Breast epithelium (tissue), 3 donors: ENCODE data around the gene NRP1.

Experiments
- POLR2A ChIP-seq: fragments of 450-650 bp; IDR thresholded peaks from one replicate; pipeline ENCODE4 v1.6.1; 2016; ENCODE audit warnings: antibody characterized with exemption, mild to moderate bottlenecking, moderate library complexity
- POLR2AphosphoS5 ChIP-seq, 3 donors: sonication (generic); formaldehyde crosslinking; IDR thresholded peaks; one replicate each; pipeline ENCODE4 v1.6.1; 2017; ENCODE audit warnings: antibody characterized with exemption in 3 of 3
- TF ChIP-seq, protein P1 (sequence below), 3 donors: fragments of 450-650 bp; IDR thresholded peaks; one replicate each; pipeline ENCODE4 v1.5.1; 2016 to 2017; ENCODE audit warnings: antibody characterized with exemption in 3 of 3, mild to moderate bottlenecking in 3 of 3, moderate library complexity in 3 of 3

DNA sequence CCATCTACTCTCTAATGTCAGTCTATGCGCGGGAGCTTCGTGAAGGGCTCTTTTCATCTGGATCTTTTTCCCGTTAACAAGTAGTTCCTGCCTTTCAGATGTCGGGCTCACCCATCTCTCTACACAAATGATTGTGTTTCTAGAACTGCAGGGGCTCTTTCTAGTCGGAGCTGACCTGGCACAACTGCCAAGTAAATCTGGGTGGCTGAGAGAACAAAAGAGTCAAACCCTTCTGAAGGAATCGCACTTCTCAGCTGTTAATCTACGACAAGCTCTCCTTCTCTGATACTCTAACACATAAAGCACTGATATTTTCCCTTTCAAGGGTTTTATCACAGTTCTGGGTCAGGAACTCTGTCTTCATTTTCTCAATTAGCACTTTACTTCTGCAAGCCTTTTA, 144.7 kb downstream of the NRP1 start:
- no peak for TF ChIP-seq POLR2A
- TF ChIP-seq, protein P1, sequence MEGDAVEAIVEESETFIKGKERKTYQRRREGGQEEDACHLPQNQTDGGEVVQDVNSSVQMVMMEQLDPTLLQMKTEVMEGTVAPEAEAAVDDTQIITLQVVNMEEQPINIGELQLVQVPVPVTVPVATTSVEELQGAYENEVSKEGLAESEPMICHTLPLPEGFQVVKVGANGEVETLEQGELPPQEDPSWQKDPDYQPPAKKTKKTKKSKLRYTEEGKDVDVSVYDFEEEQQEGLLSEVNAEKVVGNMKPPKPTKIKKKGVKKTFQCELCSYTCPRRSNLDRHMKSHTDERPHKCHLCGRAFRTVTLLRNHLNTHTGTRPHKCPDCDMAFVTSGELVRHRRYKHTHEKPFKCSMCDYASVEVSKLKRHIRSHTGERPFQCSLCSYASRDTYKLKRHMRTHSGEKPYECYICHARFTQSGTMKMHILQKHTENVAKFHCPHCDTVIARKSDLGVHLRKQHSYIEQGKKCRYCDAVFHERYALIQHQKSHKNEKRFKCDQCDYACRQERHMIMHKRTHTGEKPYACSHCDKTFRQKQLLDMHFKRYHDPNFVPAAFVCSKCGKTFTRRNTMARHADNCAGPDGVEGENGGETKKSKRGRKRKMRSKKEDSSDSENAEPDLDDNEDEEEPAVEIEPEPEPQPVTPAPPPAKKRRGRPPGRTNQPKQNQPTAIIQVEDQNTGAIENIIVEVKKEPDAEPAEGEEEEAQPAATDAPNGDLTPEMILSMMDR (IDR thresholded peaks at IDR 0.05), result no peak
- no peak for TF ChIP-seq POLR2AphosphoS5 (IDR thresholded peaks at IDR 0.05)
